ENCODE measurements around the gene MCC.

Gene MCC

DNA sequence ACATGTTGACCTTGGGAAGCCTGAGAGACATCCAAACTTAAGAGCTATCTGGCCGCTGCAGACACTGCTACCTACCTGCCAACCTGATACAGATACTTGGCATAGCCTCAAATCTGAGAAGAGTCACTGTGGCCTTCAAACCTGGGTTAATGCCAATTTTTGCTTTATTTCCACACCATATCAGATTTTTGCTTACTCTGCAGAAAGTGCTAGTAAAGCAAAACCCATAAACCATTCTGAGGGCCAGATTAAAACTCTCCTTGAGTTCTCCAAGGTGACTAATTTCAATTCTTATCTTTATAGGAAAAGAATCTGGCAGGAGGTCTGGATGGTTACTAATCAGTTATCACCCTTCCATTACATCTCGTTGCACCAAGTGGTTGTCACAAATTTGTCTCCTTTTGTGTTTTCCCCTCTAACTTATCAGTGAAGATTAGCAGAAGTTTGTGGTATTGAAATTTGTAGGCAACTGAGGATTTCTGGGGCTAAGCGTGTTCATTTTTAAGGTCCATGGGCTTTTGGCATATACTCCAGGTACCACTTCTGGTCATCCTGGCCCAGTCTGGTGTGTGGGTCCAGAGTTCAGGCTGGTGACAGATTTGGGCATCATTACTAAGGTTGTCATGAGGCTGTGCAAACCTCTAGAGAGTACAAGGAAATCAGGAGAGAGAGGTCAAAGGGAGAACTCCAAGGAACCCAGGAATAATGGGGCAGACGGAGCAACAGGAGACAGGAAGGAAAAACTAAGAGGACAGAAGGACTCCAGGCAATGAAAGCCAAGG, 231.4 kb downstream of the MCC start:
- Mint-ChIP-seq H3K4me1 (no peaks in the 10 kb centered on the region), H3K27ac (no peak overlapping the region), H3K9me3 (no peaks in the 10 kb centered on the region), H3K36me3 (no peaks in the 10 kb centered on the region), H3K4me3 (no peak overlapping the region)
- ATAC-seq: no peak
- DNase-seq (ENCODE audit: low spot score in 2 of 2): no peak

DNA sequence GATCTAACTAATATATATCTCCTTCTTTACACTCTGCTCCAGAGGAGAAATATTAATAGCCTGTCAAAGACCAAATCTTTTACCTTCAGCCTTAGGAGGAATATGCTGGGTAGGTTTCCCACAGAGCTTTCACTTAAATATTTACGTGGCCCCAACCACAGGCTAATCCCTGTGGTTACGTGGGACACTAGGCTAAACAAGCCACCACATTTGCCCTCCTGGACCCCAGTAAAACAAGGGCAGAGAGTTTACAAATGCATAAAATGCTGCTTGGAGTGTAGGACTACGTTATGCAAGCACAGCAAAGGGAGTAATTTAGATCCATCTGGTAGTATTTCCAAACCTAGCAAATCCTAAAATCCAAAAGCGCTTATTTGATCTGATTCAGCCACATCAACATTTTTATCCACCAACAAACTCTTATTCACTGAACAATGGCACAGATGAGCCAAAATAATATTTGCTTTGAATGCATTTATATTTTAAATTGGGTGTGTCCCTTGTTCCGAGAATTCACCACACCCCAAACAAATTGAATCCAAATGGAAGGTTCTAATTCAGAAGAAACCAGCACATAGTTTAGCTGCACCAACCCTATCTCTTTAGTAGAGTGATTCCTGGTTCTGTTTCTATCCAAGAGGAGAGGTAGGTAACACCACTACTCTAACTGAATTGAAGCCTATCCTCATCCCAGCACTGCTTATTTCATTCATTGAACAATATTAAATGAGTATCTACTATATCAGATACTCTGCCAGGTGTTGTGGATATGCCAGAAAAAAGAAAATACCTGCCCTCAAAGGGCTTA, 232.5 kb downstream of the MCC start:
- Mint-ChIP-seq H3K27ac (no peak overlapping the region), H3K4me1 (no peaks in the 10 kb centered on the region), H3K9me3 (no peaks in the 10 kb centered on the region), H3K4me3 (no peak overlapping the region), H3K36me3 (no peaks in the 10 kb centered on the region)
- DNase-seq (ENCODE audit: low spot score in 2 of 2): no peak
- no peak for ATAC-seq

DNA sequence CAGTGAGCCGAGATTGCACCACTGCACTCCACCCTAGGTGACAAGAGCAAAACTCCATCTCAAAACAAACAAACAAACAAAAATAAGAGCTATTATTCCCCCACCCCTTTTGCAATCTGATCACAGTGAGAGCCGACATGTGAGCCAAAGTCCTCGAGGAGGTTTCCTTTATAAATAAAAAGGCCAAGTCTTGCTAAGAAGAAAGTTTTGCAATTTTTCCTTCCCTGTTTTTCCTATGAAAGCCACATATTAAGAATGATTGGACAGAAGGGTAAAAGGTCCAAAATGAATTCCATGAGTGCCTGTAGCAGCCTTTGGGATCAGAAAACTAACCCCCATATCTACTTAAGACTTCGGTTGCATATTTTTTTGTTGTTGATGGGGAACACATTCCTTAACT, 233.1 kb downstream of the MCC start:
- H3K36me3 Mint-ChIP-seq: no peaks in the 10 kb centered on the region

DNA sequence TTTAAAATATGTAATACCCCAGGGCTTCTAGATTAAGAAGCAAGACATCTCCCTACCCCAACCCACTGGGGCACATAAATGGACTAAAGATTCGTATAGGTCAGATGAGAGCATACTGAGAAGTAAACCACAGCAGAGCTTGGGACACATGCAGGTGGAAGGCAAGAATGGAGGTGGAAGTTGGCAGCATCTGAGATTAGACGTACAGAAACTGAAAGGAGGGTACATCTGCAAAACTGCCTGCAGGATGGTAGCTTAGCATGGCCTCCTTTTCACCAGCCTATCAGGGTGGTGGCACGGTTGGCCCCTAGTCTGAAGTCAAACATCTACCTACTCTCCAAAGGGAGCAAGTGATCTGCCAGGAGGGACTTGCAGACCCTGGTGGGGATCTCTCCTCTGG, 235.2 kb downstream of the MCC start:
- DNase-seq (ENCODE audit: low spot score in 2 of 2): no peak
- Mint-ChIP-seq H3K9me3 (no peaks in the 10 kb centered on the region), H3K4me3 (no peak overlapping the region), H3K27ac (no peak overlapping the region), H3K4me1 (no peaks in the 10 kb centered on the region), H3K36me3 (no peaks in the 10 kb centered on the region)
- ATAC-seq: no peak

More for the DNA sequence above, 233.1 kb downstream of the MCC start:
- Mint-ChIP-seq H3K4me3 (no peak overlapping the region), H3K9me3 (no peaks in the 10 kb centered on the region), H3K4me1 (no peaks in the 10 kb centered on the region), H3K27ac (no peak overlapping the region)
- no peak for DNase-seq (ENCODE audit: low spot score in 2 of 2)
- no peak for ATAC-seq

DNA sequence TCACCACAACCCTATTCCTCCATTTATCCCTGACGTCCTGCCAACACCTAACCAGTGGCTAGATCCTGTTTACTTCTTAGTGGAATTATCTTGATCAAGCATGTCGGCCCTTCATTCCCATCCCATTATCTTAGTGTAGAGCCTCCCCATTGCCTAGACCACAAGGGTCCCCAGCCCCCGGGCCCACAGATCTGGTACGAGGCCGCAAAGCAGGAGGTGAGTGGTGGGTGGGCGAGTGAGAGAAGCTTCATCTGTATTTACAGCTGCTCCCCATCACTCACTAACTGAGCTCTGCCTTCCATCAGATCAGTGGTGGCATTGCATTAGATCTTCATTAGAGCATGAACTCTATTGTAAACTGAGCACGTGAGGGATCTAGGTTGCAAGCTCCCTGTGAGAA, 236.2 kb downstream of the MCC start:
- ATAC-seq (no peak), DNase-seq (ENCODE audit: low spot score in 2 of 2) (no peak)
- no peaks in the 10 kb centered on the region for H3K9me3 Mint-ChIP-seq
- no peaks in the 10 kb centered on the region for H3K4me1 Mint-ChIP-seq
- no peaks in the 10 kb centered on the region for H3K36me3 Mint-ChIP-seq
- H3K27ac Mint-ChIP-seq: no peak overlapping the region
- no peak overlapping the region for H3K4me3 Mint-ChIP-seq

DNA sequence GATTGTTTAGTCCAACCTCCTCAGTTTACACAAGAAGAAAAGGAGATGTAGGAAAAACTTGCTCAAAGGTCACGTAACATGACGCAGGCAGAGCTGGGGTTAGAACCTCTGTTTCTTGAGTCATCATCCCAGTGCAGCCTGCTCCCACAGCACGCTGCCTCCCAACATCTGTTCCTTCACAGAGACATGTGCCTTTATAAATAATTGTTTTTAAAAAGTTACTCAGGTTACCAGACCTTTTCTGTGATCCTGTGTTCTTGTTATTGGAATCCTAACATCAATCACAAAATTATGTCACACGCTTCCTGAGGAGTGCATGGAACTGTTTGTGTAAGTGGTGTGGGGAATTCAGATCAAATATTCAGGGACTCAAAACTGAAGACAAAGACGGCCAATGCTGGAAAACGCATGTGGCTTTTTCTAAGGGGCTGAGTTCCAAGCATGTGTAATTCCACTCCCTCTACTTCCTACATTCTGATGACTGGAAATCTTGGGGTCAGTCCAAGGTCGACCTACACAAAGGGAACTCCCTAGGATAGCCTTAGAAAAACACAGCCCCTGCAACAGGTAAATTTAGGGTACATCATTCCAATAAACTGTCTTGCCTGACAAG, 237.8 kb downstream of the MCC start:
- no peaks in the 10 kb centered on the region for H3K9me3 Mint-ChIP-seq
- no peak overlapping the region for H3K27ac Mint-ChIP-seq
- no peak for ATAC-seq
- no peaks in the 10 kb centered on the region for H3K36me3 Mint-ChIP-seq
- no peak overlapping the region for H3K4me3 Mint-ChIP-seq
- H3K4me1 Mint-ChIP-seq: peaks cover 11% of the 10 kb centered on the region
- no peak for DNase-seq (ENCODE audit: low spot score in 2 of 2)

DNA sequence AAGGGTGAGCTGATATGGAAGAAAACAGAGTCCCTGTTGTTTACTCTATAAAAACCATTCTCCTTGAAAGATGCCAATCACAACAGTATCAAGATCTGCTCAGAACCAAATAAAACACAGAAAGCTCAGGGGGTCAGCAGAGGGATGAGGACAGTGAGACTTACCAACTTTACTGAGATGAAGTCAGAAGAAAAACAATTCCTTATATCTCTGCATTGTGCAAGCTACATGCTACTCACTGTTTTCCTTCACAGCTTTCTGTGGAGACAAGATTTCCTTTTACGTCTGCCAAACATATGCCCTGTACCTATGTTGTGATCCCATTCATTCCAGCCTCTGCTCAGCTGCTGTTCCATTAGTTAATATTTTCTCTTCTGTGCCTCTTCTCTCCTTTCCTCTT, 239.0 kb downstream of the MCC start:
- no peak for DNase-seq (ENCODE audit: low spot score in 2 of 2)
- ATAC-seq: no peak

DNA sequence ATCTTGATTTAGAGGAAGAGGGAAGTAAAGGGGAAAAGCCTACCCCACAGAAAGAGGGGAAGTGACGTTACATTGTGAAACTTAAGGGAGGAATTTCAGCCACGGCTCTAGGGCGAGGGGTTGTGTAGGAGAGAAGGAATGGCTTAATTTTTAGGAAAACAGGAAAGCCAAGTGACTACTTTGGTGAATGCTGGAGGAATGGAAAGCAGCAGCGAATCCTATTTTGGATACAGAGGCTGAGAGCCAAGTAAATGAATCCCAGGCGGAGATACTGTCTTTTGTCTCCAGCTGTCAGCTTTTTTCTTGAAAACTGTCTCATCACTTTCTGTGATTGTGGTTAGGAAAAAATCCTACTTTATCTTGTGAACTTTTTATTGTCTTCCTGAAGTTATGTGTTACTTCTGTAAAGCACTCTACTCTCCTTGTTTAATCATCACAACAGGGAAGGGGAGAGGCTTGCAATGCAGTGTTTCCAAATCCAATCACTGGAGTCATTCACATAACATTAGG, 241.8 kb downstream of the MCC start:
- H3K4me1 Mint-ChIP-seq: peaks cover 12% of the 10 kb centered on the region
- ATAC-seq (no peak), DNase-seq (ENCODE audit: low spot score in 2 of 2) (no peak)
- no peak overlapping the region for H3K4me3 Mint-ChIP-seq
- no peaks in the 10 kb centered on the region for H3K9me3 Mint-ChIP-seq
- H3K36me3 Mint-ChIP-seq: no peaks in the 10 kb centered on the region
- no peak overlapping the region for H3K27ac Mint-ChIP-seq

More for the DNA sequence above, 239.0 kb downstream of the MCC start:
- Mint-ChIP-seq H3K4me1 (peaks cover 12% of the 10 kb centered on the region), H3K4me3 (no peak overlapping the region), H3K9me3 (no peaks in the 10 kb centered on the region), H3K27ac (no peak overlapping the region), H3K36me3 (no peaks in the 10 kb centered on the region)

DNA sequence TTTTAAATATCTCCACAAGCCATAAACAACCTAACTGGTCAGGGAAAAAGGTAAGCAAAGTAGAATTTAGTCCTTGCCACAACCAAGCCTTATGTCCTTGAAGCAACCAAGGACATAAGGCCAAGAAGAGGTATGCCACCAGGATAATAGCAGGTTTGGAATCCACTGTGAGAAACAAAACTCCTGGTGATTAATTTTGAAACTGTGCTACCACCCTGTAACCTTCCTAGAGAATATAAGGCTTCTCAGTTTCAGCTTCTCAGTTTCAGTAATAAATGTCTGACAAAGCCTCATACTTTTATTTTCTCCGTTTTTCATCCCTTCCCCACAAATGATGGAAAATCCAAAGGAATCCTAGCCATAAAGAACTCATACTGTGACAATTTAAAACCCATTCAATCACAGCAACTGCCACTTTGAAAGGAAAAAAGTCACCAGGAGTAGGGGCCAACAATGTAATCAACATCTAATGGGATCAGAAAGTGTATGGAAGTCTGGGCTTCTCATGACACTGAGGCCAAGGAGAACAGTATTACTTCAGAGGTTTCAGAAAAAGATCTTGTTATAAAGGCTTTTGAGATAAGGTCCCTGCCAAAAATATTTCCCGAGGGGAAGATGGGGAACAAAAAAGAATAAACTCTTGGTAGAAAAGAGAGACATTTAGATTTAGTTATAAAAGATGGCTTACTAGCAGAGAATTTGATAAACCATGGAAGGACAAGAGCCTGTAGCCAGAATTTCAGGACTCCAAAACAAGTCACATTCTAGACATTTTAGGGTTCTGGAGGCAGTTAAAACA, 242.6 kb downstream of the MCC start:
- Mint-ChIP-seq H3K36me3 (no peaks in the 10 kb centered on the region), H3K4me3 (no peak overlapping the region), H3K9me3 (no peaks in the 10 kb centered on the region), H3K4me1 (peaks cover 12% of the 10 kb centered on the region), H3K27ac (no peak overlapping the region)
- ATAC-seq: no peak
- DNase-seq (ENCODE audit: low spot score in 2 of 2): no peak

DNA sequence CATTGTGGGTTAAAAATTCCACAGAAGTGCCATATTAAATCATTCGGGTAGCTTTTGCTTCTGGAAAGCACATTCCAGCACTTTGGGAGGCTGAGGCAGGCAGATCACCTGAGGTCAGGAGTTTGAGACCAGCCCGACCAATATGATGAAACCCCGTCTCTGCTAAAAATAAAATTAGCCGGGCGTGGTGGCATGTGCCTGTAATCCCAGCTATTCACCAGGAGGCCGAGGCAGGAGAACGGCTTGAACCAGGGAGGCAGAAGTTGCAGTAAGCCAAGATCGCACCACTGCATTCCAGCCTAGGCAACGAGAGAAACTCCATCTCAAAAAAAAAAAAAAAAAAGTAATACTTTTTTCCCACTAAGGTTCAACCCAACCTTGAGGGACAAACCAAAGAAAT, 243.3 kb downstream of the MCC start:
- ATAC-seq (no peak), DNase-seq (ENCODE audit: low spot score in 2 of 2) (no peak)
- no peak overlapping the region for H3K4me3 Mint-ChIP-seq
- H3K9me3 Mint-ChIP-seq: no peaks in the 10 kb centered on the region
- no peak overlapping the region for H3K27ac Mint-ChIP-seq
- H3K36me3 Mint-ChIP-seq: no peaks in the 10 kb centered on the region
- H3K4me1 Mint-ChIP-seq: peaks cover 12% of the 10 kb centered on the region

DNA sequence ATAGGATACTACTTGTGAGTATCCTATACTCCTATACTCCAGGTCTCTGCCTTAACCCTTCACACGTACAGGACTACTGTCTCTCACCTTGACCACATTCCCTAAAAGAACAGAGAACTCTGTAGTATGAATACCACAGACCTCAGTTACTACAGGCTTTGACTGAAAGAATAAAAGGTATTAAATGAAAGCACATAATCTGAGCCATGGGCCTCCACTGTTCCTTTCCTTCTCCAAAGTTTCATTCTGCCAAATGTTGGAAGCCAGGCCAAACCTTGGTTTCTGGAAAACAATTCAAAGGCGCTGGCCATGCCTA, 244.9 kb downstream of the MCC start:
- Mint-ChIP-seq H3K4me3 (no peak overlapping the region), H3K4me1 (peaks cover 12% of the 10 kb centered on the region), H3K9me3 (no peaks in the 10 kb centered on the region), H3K36me3 (no peaks in the 10 kb centered on the region), H3K27ac (no peak overlapping the region)
- ATAC-seq (peak; percentile 46), DNase-seq (ENCODE audit: low spot score in 2 of 2) (no peak)

DNA sequence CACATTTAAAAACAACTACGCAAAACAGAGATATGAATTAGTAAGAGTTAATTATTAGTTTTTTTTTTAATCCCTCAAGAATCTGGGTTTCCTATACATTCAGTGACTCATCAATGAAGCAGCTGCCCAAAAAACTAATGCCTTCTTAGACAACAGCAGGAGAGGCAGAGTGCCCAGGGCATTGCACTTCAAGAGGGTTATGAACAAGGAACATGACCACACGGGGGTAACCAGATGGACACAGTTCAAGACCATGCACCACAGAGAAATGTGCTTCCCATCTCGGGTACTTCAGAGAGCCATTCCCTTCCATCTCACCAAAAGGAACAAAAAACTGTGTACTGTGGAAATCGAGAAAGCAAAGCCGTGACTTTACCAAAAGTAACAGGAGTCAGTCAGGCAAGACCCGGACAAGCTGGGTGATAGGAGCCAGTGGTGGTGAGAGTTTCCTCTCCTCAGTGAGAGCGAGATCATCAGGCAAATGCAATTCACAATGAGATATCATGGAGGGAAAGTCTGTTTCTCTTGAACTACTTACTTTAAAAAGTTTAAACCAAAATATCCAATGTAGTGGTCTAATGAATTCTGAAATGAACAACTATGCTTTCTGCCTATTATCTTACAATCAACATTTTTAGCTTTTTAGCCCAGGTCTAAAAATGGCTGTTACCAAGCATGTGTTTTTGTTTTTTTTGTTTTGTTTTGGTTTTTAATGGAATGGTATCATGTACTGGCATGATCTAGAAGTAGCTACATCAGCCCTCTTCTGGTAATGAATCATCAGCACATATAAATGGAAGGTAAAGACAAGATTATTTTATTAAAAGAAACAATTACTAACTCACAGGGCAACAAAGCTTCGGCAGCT, 245.5 kb downstream of the MCC start:
- no peak overlapping the region for H3K27ac Mint-ChIP-seq
- H3K4me1 Mint-ChIP-seq: peaks cover 12% of the 10 kb centered on the region
- no peaks in the 10 kb centered on the region for H3K9me3 Mint-ChIP-seq
- H3K4me3 Mint-ChIP-seq: no peak overlapping the region
- no peaks in the 10 kb centered on the region for H3K36me3 Mint-ChIP-seq
- ATAC-seq (peak; percentile 36), DNase-seq (ENCODE audit: low spot score in 2 of 2) (no peak)

DNA sequence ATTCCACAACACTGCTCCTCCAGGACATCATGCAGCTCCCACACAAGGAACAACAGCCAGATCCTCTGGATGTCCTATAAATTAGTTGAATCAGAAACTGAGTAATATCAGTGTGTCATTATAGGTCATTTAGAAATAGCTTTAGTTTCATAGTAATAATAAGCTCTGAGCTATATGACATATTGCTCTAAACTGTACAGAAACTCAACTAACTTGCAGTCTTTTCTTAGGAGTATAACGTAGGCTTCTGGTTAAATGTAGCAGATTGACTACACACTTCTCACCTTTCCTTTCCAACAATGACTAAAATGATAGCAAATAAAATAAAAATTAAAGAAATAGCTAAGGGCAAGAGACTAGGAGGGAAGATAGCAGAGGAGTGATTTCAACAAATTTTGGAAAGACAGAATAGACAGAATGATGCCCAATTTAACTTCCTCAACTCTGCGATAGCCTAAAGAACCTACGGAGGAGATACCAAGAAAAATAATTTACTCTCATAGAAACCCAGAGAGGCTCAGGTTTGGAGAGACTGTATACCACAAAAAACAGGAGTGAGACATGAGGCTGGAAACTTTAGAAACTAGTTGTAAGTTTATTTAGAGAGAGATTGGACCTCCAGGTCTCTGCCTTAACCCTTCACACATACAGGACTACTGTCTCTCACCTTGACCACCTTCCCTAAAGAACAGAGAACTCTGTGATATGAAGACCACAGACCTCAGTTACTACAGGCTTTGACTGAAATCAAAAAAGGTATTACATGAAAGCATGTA, 247.1 kb downstream of the MCC start:
- Mint-ChIP-seq H3K27ac (no peak overlapping the region), H3K4me1 (peaks cover 8% of the 10 kb centered on the region), H3K36me3 (no peaks in the 10 kb centered on the region), H3K4me3 (no peak overlapping the region), H3K9me3 (no peaks in the 10 kb centered on the region)
- DNase-seq (ENCODE audit: low spot score in 2 of 2) (no peak), ATAC-seq (no peak)

DNA sequence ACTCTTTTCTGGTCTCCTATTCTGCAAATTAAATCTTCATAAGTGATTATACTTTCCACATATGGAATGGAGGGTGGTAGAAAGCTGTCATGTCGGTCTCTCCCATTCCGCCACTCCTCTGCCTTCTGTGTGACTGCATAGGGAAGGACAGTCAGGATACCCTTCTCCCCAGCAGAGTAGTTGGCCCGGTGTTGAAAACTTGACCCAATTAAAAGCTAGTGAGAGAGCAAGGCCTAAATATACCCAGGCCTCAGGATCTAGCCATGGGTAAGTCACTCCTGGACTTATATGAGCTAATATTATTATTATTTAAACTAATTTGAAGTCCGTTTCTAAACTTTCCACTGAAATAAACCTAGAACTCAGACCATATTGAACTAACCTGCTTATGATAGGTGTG, 248.2 kb downstream of the MCC start:
- Mint-ChIP-seq H3K4me3 (no peak overlapping the region), H3K27ac (no peak overlapping the region), H3K9me3 (no peaks in the 10 kb centered on the region), H3K4me1 (no peaks in the 10 kb centered on the region), H3K36me3 (no peaks in the 10 kb centered on the region)
- ATAC-seq: no peak
- no peak for DNase-seq (ENCODE audit: low spot score in 2 of 2)
